HG02938 (cell line): ENCODE results near the gene SLC25A23.

Experiments used
- ATAC-seq: cut with Tn5 transposase; IDR thresholded peaks from one replicate; pipeline ENCODE4 v1.9.1; 2021; ENCODE audit warnings: mild to moderate bottlenecking, moderate library complexity; ENCODE audit not compliant: unreplicated experiment

The SLC25A23 gene

DNA sequence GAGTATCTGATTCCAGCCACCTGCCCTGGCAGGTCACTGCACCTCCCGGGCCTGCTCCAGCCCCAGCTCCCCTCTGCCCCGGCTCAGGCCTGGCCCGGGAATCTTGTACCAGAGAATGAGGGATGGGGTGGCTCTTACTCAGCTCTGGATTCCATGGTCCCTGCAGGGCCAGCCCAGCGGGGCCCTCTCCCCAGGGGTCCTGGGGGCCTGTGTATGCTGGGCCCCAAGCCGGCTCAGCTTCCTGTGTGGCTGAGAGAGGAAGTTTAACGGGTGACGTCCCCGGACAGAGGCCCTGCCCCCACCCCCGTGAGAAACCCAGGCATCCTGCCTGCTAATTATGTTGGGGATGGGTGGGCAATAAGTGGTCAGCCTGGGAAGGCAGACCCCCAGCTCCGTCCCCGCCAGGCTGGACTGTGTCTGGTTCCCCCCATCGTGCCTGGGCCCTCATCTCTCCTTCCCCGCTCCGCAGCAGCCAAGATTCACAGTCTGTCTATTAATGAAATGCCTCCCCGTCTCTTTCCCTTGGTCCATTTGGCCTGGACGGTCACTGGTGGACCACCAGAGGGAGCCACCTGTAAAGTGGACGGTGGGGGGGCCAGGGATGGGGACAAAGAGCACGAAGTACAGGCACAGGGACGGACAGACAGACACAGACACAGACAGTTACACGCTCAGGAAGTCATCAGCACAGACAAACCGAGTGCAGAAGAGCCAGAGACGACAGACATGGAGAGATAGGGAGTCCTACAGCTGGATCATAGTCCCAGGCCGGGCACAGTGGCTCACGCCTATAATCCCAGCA is 22.1 kb upstream of the SLC25A23 start, which contains the start of gene DENND1C:
Gene DENND1C (minus strand): TSS at position 247 of the 802 bp plus-strand sequence. CDS start 92 bp downstream, at position 155.
- no peak for ATAC-seq

DNA sequence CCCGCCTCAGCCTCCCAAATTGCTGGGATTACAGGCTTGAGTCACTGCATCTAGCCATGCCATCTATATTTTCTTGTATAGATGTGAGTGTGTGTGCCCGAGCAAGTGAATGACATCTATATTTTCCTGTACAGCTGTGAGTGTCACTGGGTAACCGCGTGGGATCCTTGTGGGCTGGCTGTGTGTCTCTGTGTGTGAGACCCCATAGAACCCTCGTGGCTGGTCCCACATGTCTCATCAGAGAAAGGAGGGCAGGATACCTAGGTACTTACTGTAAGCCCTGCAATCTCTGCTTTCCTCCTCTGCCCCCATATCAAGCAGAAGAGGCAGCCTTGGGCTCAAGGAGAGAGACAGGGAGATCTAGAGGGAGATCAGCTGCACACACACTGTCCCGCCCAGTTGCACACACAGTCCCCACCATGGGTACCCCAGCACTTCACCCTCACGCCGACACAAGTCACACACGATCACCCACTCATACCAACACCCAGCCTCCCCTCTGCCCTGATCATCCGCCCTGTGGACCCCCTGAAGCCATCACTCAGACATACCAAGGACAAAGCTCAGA is 21.3 kb upstream of the SLC25A23 start:
- ATAC-seq, result no peak

DNA sequence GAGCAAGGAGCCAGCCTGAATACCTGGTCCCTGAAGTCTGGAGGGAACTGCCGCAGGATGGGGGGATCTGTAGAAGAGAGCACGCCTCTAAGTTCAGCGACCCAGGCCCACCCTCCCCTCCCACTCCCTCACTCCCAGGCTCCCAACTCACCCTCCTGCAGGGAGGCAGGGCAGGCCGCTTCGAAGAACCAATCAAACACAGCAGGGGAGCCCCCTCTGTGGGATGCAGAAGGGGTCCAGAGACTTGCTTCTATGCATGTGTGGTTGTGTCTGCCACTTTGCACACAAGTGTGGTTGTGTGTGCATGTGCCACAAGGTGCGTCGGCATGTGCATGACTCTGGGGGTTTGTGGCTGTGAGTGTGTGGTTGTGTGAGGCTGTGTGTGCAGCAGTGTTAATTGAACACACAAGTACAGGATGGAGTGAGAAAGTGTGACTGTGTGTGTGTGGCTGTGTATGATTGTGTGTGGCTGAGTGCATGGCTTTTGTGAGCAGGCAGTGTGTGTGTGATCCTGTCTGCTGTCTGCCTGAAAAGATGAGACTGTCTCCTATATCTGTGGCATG is 20.3 kb upstream of the SLC25A23 start:
- no peak for ATAC-seq

DNA sequence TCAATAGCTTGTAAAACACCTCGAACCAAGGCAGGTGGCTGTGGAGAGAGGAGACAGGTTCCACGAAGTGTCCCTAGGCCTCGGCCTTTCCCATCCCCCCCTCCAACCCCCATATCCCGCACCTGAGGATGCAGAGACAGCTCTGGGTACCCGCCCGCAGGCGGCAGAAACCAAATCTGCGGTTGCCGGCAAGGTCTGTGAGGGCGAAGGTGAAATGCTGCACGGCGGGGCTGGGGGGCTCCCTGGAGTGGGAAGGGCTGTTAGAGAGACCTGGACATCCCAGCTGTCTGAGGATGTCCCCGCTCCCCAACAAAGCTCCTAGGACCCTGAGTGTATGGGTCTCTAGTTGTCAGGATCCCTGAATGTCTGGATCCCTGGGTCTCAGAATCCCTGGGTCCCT is 19.2 kb upstream of the SLC25A23 start:
- no peak for ATAC-seq

DNA sequence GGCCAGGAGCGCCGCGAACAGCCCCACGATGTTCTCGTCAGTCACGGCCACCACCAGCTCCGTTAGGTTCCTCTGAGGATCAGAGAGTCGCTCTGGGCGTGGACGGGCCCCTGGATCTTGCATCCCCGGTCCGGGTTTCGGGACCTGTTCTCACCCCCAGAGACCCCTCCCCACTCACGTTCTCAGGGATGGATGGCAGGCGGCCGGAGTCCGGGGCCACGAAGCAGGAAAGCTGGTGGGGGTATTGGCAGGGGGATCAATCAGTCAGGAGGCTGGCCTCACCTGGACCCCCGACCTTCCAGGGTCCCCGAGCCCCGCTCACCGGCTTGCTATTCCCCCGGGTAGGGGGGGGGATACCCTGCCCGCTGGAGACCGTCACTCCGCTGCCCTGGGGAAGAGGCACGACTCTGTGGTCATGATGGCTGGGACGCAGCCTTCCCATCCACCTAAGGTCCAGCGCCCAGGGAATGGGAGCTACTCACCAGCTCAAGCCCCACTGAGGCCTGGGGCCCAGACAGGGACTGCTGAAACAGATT is 17.4 kb upstream of the SLC25A23 start:
- no peak for ATAC-seq

DNA sequence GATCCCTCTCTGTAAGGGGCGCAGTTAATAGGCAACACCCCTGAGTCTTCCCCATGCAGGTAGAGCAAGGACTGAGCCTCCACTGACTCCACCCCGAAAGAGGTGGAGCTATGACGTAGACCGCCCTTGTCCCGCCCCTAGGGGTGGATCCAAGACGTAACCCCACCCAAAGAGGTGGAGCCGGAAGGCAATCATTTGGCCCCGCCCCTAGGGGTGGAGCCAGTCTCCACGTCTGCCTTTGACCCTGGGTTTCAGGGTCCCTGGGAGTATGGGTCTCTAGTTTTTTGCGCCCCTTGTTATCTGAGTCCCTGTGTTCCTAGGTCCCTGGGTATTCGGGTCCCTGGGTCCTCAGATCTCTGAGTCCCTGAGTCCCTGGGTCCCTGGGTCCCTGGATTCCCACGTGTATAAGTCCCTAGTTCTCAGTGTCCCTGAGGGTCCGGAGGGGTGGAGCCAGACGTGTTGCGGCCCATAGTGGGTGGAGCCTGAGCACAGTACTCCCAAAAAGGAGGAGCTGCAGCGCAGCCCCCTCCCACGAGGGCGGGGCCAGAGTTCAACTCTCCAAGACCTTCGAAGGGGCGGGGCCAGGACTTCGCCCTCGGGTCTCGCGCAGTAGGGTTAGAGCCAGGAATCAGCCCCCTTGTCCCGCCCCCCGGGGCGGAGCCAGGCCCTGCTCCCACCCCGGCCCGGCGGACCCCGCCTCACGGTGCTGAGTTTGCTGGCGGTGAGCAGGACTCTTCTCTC is 16.7 kb upstream of the SLC25A23 start:
- ATAC-seq, result no peak

DNA sequence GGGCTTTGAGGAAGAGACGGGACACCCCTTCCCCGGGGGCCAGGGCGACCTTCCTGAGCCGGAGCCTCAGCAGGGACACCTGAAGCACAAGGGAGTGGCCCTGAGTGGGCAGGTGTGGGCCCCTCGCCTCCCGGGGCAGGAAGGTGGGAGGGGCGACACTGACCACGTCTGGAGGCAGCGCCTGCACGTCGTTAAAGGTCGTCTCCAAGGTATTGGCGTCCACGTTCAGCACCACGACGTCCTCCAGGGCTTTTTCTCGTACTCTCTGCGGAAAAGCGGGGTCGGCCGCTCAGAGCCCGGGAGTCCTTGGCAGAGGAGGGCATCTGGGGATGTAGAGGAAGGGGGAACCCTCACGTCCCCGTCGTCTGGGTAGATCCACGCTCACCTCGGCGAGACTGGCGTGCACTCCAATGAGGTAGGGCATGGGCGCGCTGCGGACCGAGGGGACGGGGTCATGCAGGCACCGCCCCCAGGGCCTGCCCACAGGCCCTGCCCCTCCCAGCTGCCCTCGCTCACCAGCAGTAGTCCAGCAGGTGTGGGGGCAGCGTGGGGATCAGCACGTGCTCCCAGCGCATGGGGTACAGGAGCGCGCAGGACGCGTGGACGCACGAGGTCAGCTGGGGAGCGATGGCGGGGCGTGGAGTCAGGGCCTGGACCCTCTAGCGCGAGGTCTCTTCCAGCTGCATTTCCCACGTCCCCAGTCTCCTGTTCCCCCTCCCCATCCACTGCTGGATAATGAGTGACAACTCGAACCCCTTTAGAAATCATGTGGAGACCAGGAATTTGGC is 15.9 kb upstream of the SLC25A23 start:
- ATAC-seq, result no peak

DNA sequence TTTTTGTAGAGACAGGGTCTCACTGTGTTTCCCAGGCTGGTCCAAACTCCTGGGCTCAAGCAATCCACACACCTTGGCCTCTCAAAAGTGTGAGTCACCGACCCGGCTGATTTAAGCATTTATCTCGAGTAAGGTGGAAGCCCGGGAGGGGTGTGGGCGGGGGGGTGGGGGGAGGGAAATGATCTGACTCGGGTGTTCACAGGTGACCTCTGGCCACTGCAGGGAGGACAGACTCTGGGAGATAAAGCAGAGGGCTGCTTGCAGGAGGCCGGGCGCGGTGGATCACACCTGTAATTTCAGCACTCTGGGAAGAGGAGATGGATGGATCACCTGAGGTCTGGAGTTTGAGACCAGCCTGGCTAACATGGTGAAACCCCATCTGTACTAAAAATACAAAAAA is 14.1 kb upstream of the SLC25A23 start:
- no peak for ATAC-seq

DNA sequence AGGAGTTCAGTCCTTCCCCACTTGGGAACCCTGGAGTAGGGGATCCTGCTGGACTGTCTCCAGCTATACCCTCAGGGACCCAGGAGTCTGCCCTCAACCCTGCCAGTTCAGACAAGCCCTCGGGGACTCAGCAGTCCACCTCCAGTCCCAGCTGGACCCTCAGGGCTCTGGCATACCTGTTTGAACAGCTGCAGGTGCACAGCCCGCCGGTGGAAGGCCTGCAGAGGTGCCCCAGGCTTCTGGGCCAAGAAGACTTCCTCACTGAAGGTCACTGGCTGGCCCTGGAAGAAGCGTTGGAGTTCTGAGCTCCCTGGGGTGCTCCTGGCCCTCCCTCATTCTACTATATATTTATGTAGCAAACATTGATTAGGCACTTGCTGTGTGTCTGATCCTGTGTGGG is 13.1 kb upstream of the SLC25A23 start:
- ATAC-seq, result no peak

DNA sequence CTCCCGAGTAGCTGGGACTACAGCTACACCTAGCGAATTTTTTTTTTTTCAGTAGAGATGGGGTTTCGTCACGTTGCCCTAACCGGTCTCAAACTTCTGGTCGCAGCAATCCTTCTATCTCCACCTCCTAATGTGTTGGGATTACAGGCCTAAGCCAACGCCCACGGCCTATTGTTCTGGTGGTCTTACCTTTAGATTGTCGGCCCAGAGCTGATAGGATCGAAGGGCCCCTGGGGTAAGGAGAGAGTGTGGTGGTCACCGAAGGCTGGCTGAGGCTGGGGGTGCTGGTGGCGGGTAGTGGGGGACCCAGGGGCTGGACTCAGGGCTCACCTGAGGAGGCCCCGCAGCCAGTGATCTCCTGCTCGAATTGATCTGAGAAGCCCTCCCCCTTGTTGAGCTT is 11.5 kb upstream of the SLC25A23 start:
- ATAC-seq, result no peak

DNA sequence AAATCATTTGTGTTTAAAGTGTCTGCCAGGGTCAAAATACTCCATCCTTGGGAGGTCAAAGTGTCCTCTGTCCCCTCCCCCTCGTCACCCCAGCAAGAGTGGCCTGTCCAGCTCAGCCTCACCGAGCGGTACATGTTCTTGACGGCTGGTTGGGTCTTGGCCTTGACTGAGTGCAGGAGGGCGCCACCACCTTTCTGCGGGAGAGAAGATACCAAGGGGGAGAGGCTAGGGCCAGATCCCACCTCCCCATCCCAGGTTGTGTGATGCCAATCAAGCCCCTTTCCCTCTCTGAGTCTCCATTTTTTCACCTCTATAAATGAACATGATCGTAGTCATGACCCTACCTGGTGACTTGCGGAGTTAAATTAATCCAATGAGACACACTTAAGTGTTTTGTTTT is 10.6 kb upstream of the SLC25A23 start:
- ATAC-seq, result no peak

DNA sequence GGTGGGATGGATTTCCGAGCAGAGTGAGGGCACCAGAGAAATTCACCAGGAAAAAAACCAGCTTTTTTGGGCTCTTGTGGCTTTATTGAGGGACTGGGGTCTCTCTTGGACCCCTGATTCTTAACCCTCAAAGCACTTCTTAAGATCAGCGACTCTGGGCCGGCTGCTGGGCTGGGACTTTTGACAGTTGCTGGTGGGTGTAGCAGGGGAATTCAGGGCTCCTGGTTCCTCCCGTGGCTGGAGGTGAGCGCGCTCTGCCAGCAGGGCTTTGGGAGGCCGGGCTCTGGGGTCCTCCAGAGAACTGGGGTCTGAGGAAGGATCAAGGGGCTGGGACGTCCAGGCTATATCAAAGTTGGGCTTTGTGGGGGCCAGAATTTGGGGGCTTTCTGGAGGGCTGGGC is 7.8 kb upstream of the SLC25A23 start:
- no peak for ATAC-seq

DNA sequence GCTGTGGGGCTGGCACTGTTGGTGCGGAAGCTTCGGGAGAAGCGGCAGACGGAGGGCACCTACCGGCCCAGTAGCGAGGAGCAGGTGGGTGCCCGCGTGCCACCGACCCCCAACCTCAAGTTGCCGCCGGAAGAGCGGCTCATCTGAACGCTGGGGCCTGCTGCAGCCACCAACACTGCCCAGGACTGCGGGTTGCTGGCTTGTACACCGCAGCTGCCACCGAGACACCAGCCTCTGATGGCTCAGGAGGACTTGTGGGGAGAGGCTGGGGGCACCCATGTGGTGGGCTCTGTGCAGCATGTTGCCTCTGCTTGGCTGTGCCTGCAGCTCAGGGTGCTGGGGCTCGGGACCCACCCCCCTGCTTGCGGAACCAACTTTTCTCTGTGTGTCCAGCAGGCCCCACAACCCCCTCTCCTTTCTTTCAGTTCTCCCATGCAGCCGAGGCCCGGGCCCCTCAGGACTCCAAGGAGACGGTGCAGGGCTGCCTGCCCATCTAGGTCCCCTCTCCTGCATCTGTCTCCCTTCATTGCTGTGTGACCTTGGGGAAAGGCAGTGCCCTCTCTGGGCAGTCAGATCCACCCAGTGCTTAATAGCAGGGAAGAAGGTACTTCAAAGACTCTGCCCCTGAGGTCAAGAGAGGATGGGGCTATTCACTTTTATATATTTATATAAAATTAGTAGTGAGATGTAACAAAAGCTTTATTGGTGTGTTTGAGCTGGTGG is 7.1 kb upstream of the SLC25A23 start:
- ATAC-seq, result no peak

DNA sequence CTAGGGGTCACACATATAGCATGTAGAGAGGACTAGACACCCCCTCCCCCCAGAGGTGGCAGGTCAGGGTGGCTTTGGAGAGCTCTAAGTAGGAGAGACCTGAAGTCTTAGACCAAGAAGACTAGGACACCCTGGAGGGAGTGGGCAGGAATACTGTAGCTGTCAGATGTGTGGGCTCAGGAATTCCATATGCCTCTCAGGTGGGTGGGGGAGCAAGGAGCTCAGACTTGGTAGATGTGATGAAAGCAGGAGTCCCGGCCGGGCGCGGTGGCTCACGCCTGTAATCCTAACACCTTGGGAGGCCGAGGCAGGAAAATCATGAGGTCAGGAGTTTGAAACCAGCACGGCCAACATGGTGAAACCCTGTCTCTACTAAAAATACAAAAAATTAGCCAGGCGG is 6.1 kb upstream of the SLC25A23 start:
- ATAC-seq, result no peak

DNA sequence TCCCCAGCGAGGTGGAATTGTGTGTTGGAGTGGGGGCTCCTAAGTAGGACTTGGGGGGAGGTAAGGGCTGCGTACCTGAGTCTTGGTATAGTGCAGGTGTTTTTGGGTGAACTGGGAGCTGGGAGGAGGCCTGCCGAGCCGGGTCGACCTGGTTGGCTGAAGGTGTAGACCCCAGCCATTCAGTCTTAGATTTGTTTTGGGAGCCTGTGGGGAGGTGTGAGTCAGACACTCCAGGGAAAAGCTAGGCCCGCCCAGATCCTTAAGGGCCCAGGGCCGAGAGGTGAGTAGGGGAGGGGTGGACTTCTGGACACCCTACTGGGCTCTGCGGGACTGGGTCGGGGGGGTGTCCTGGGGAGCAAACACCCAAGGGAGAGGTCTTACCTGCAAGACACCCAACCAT is 5.4 kb upstream of the SLC25A23 start:
- no peak for ATAC-seq

DNA sequence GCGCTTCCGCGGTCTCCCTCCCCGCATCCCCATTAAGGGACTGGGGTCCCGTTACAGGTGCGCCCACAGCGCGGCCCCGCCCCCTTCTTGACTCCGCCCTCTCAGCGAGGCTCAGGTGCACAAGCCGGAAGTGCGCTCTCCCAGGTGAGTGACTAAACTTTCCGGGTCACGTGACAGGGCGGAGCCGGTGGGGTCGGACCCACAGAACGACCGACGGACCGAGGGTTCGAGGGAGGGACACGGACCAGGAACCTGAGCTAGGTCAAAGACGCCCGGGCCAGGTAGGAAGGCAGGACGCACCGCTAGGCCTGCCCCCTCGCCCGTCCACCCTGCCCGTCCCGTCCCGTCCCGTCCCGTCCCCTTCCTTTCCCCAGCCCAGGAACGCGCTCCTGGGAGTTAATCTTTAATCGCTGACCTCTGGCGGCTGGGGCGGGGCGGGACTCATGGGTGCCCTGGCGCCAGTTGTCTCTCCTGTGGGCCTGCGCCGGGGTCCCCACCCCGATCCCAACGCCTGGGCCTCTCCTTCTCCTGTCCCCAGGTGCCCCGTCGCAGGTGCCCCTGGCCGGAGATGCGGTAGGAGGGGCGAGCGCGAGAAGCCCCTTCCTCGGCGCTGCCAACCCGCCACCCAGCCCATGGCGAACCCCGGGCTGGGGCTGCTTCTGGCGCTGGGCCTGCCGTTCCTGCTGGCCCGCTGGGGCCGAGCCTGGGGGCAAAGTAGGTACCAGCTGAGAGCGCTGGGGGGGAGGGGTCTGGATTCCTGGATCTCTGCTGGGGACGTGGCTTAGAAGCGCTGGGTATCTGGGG is 4.7 kb upstream of the SLC25A23 start, which contains the start of gene CRB3:
Gene CRB3 (plus strand): TSS at position 202 of the 804 bp plus-strand sequence. CDS start 431 bp downstream, at position 633.
- no peak for ATAC-seq

DNA sequence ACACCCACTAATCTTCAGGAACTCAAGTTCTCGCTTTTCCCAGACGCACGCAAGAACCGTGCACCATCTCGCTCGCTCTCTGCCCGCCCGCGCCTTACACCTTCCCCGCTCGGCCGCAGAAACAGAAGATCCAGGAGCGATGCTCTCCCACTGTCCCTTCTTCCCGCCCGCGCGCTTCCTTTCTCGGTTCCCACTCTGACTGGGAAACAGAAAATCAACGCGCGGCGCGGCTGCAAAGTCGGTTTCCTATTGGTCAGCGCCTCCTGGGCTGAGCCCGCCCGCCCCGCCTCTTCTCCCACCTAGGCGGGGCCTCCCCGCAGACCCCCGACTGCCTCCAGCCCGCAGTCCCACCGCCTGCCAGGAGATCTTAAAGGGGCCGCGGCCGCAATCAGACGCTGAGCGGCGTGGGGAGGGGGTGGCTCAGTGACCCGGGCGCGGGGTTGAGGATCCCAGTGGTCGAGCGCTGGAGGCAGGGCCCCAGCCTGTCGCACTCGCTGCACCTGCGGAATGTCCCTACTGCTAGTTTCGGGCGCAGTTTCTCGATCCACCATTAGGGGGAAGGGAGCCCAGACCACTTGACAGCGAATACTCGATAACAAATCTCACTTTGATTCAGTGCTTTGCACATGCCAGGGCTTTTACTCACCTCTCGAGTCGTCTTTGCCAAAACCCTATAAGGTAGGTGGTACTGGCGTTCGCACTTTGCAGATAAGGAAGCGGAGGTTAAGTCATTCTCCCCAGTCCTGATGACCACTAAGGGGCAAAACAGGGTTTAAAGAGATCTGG is 700 bp upstream of the SLC25A23 start:
- ATAC-seq, result peak; percentile 55

DNA sequence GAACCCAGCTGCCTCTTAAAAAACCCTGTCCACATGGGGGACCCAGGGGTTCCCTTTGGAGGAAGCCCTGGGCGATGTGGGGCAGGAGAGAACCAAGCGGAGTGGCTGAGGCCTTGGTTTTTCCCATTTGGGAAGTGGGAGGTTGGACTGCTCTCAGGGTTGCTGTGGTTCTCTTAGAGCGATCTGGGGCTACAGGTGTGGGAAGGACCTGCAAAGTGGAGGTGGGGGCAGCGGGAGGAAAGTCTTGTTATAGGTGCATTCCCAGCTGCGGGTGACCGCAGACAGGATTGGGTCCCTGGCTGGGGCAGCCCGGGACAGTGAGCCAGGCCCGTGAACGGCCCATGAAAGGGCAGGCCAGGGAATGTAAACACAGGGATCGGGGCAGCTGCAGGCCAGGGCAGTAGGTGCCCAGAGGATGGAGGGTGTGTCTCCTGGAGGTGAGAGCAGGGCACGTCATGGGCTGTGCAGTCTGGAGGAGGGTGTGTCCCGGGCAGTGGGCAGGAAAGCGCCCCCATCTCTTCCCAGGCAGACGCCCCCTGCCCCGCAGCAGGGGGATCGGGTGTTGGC is 814 bp downstream of the SLC25A23 start:
- ATAC-seq, result no peak
